Sigmoid colon (tissue), 4 donors: ENCODE data around the gene MYH10.

ENCODE experiments used
- EP300 ChIP-seq, 4 donors: sonication (generic); formaldehyde crosslinking; IDR thresholded peaks; one replicate each; pipeline ENCODE4 v1.6.1; 2017; ENCODE audit warnings: antibody characterized with exemption in 4 of 4
- POLR2A ChIP-seq, 2 donors: fragments of 450-650 bp; IDR thresholded peaks; one replicate each; pipeline ENCODE4 v1.6.1; 2016; ENCODE audit warnings: antibody characterized with exemption in 2 of 2, mild to moderate bottlenecking in 2 of 2, moderate library complexity in 2 of 2
- POLR2AphosphoS5 ChIP-seq, 4 donors: sonication (generic); formaldehyde crosslinking; IDR thresholded peaks; one replicate each; pipeline ENCODE4 v1.6.1; 2017; ENCODE audit warnings: antibody characterized with exemption in 4 of 4
- TF ChIP-seq, protein P1 (sequence below), 4 experiments: fragments of 450-650 bp in 3 of 4; fragments of 200-600 bp in 1 of 4; IDR thresholded peaks; one replicate each; pipeline ENCODE4 v1.5.1; 2016 to 2019; ENCODE audit warnings: antibody characterized with exemption in 4 of 4, mild to moderate bottlenecking in 3 of 4, moderate library complexity in 2 of 4

DNA sequence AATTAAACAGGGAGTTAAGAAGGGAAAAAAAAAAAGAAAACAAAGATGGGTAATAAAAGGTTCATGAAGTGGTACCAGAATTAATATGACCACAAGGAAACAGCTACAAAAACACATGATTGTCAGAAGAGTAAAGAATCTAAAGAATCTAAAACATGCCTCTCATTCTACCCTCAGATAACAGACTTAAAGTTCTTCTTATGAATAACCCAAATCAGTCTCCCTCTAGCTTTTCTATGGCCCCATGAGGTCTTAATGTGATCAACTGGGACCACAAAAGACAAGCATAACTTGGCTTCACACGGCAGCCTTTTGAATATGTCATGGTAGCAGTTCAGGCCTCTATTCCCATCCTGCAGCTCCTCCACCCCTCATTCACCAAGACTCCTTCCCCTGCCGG lies 6.9 kb downstream of the MYH10 start:
- TF ChIP-seq, protein P1, sequence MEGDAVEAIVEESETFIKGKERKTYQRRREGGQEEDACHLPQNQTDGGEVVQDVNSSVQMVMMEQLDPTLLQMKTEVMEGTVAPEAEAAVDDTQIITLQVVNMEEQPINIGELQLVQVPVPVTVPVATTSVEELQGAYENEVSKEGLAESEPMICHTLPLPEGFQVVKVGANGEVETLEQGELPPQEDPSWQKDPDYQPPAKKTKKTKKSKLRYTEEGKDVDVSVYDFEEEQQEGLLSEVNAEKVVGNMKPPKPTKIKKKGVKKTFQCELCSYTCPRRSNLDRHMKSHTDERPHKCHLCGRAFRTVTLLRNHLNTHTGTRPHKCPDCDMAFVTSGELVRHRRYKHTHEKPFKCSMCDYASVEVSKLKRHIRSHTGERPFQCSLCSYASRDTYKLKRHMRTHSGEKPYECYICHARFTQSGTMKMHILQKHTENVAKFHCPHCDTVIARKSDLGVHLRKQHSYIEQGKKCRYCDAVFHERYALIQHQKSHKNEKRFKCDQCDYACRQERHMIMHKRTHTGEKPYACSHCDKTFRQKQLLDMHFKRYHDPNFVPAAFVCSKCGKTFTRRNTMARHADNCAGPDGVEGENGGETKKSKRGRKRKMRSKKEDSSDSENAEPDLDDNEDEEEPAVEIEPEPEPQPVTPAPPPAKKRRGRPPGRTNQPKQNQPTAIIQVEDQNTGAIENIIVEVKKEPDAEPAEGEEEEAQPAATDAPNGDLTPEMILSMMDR (IDR thresholded peaks at IDR 0.05): no peak
- TF ChIP-seq EP300 (IDR thresholded peaks at IDR 0.05) (no peak), POLR2A (IDR thresholded peaks at IDR 0.05) (no peak), POLR2AphosphoS5 (IDR thresholded peaks at IDR 0.05) (no peak)
